ENCODE data around the gene TIPIN. TPM values are rescaled to one million over a fixed set of nuclear protein-coding genes. Genes with fewer than 3 reads are reported as not detected.
"Not testable (repeated sequence)": the region's sequence is repeated elsewhere in the genome, so short reads cannot be mapped to it uniquely, and the experiment has no call there.

TIPIN gene
- total RNA-seq, 1 donor from 2014 or later = 4.6 TPM

DNA sequence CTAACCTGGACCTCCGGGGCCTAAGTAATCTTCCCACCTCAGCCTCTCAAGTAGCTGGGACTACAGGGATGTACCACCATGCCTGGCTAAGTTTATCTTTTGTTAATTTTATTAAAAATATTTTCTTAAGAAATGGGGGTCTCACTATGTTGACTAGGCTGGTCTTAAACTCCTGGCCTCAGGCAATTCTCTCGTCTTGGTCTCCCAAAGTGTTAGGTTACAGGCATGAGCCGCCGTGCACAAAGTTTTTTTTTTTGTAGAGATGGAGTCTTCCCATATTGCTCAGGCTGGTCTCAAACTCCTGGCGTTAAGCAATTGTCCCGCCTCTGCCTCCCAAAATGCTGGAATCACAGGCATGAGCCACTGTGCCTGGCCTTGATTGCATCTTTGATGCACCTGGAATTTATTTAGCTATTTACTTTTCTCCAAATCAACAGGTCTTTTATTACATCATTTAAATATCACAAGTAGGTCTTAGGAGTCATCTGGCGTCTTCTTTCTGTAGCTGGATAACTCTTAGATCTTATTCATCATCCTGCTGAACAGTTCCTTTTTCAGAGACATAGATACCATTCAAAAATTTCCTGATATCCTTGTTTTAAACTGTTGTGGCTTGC is 22.4 kb upstream of the TIPIN start:
- Histone ChIP-seq H3K36me3 (no peaks in the 10 kb centered on the region), H3K9me3 (no peaks in the 10 kb centered on the region), H3K4me3 (no peak overlapping the region), H3K4me1 (no peaks in the 10 kb centered on the region), H3K27me3 (no peaks in the 10 kb centered on the region), H3K27ac (no peak overlapping the region)
- no peak for ATAC-seq
- no peak for DNase-seq
- intact Hi-C loops (cut with DNase I) = no loop called here
- TF ChIP-seq, protein P1, sequence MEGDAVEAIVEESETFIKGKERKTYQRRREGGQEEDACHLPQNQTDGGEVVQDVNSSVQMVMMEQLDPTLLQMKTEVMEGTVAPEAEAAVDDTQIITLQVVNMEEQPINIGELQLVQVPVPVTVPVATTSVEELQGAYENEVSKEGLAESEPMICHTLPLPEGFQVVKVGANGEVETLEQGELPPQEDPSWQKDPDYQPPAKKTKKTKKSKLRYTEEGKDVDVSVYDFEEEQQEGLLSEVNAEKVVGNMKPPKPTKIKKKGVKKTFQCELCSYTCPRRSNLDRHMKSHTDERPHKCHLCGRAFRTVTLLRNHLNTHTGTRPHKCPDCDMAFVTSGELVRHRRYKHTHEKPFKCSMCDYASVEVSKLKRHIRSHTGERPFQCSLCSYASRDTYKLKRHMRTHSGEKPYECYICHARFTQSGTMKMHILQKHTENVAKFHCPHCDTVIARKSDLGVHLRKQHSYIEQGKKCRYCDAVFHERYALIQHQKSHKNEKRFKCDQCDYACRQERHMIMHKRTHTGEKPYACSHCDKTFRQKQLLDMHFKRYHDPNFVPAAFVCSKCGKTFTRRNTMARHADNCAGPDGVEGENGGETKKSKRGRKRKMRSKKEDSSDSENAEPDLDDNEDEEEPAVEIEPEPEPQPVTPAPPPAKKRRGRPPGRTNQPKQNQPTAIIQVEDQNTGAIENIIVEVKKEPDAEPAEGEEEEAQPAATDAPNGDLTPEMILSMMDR (IDR thresholded peaks at IDR 0.05) = no peak

DNA sequence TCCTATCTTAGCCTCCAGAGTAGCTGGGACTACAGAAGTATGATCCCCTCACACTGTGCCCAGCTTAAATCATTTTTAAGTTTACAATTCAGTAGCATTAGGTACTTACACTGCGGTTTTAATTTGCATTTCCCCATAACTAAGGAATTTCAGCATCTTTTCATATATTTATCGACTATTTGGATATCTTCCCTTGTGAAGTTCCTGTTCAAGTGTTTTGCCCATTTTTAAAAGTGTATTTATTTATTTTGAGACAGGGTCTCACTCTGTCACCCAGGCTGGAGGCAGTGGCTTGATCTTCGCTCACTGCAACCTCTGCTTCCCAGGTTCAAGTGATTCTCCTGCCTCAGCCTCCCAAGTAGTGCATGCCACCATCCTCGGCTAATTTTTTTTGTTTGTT is 17.7 kb upstream of the TIPIN start:
- intact Hi-C loops (cut with DNase I) = no loop called here
- Histone ChIP-seq H3K27me3 (no peaks in the 10 kb centered on the region), H3K4me1 (peaks cover 13% of the 10 kb centered on the region), H3K27ac (no peak overlapping the region), H3K4me3 (no peak overlapping the region), H3K9me3 (no peaks in the 10 kb centered on the region), H3K36me3 (no peaks in the 10 kb centered on the region)
- TF ChIP-seq, protein P1 (IDR thresholded peaks at IDR 0.05) = no peak
- ATAC-seq (no peak), DNase-seq (no peak)

DNA sequence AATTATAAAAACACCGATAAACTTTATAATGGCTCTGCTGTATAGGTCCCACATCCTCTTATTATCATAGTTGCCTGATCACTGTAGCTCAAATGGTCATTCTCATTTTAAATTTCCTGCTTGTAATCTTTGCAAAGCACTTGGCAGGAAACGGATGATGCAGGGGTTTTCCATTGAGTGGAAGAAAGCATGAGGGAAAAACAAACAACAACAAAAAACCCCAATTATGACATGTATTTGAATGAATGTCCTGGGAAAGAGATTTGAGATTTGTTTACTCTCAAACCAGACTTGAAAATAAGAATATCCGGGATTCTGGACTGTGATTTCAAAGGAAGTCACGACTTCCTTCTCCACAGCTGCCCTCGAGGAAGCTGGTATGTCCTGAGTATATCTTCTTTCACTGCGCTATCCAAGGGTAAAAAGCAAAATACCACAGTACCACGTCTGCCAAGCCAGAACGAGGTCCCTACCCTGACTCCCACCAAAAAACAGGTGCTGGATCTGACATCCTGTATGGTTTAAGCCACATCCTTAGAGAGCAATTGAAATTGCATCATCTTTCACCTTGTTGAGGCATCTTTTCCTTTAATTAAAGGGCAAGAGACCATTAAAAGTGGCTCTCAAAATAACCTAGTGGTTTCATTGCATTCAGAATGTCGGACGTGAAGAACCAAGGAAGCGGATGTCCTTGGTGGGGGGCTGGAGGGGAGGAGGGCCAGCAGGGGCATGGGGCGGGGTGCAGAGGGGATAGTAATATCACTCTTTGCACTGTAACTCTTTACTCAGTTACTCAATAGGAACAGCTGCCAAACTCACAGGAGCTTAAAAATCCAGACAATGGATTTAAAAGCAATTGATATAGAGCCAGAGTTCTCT is 13.5 kb upstream of the TIPIN start:
- no peaks in the 10 kb centered on the region for H3K9me3 ChIP-seq
- no peaks in the 10 kb centered on the region for H3K27me3 ChIP-seq
- peak overlapping the region; percentile 46 for H3K4me3 ChIP-seq
- intact Hi-C loops (cut with DNase I) = no loop called here
- no peak for DNase-seq
- ATAC-seq = peak; percentile 61
- H3K27ac ChIP-seq = peak overlapping the region; percentile 81
- TF ChIP-seq, protein P1 (IDR thresholded peaks at IDR 0.05) = no peak
- no peaks in the 10 kb centered on the region for H3K36me3 ChIP-seq
- peaks cover 13% of the 10 kb centered on the region for H3K4me1 ChIP-seq

DNA sequence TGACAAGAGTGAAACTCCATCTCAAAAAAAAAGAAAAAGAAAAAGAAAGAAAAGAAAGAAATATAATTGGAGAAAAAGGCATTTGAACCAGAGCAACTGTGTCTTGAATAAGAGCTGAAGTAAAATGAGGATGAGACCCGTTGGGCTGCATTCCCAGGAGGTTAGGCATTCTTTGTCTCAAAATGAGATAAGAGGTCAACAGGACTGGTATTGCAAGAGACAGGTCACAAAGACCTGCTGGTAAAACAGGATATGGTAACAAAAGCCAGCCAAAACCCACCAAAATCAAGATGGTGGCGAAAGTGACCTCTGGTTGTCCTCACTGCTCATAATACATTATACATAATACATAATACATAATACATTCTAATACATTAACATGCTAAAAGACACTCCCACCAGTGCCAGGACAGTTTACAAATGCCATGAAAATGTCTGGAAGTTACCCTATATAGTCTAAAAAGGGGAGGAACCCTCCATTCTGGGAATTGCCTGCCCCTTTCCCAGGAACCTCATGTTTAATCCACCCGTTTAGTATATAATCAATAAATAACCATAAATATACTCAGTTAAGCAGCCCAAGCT is 8.6 kb upstream of the TIPIN start:
- H3K36me3 ChIP-seq = no peaks in the 10 kb centered on the region
- ATAC-seq (no peak), DNase-seq (no peak)
- intact Hi-C loops (cut with DNase I) = no loop called here
- no peaks in the 10 kb centered on the region for H3K9me3 ChIP-seq
- H3K27me3 ChIP-seq = no peaks in the 10 kb centered on the region
- TF ChIP-seq, protein P1 (IDR thresholded peaks at IDR 0.05) = no peak
- H3K27ac ChIP-seq = no peak overlapping the region
- peaks cover 6% of the 10 kb centered on the region for H3K4me1 ChIP-seq
- H3K4me3 ChIP-seq = no peak overlapping the region

DNA sequence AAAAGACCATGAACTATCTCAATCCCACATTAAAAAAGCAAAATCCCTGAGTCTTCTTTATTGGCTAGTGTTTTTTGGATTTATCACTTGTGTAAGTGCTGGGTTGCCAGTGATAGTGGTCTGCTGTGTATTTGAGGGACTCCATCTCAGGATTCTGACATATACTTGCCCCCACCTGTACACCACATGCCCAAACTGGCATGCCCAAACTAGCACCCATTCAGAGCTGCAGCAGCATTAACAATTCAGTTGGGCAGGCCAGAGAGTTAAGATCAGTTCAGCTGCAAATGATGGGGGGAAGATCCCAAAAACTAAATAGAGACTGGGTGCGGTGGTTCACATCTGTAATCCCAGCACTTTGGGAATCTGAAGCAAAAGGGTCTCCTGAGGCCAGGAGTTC is 6.3 kb upstream of the TIPIN start:
- intact Hi-C loops (cut with DNase I) = no loop called here
- Histone ChIP-seq H3K4me1 (no peaks in the 10 kb centered on the region), H3K27ac (no peak overlapping the region), H3K27me3 (no peaks in the 10 kb centered on the region), H3K4me3 (no peak overlapping the region), H3K36me3 (no peaks in the 10 kb centered on the region), H3K9me3 (no peaks in the 10 kb centered on the region)
- ATAC-seq (no peak), DNase-seq (no peak)
- TF ChIP-seq, protein P1 (IDR thresholded peaks at IDR 0.05) = no peak

DNA sequence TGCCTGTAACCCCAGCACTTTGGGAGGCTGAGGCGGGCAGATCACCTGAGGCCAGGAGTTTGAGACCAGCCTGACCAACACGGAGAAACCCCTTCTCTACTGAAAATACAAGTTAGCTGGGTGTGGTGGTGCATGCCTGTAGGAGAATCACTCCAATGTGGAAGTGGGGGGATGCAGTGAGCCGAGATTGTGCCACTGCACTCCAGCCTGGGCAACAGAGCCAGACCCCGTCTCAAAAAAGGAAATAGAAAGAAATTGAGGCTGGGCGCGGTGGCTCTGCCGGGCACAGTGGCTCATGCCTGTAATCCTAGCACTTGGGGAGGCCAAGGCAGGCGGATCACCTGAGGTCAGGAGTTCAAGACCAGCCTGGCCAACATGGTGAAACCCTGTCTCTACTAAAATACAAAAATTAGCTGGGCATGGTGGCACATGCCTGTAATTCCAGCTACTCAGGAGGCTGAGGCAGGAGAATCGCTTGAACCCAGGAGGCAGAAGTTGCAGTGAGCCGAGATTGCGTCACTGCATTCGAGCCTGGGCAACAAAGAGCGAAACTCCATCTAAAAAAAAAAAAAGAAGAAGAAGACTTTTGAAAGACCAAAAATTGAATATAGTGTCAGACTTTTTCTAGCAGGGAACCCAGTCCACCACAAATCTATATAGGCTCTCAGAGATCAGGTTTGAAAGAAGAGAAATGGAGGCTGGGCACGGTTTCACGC is 5.4 kb upstream of the TIPIN start:
- H3K9me3 ChIP-seq; H3K27me3 ChIP-seq; H3K4me1 ChIP-seq; intact Hi-C loops (cut with DNase I); H3K27ac ChIP-seq; ATAC-seq; H3K4me3 ChIP-seq; DNase-seq; H3K36me3 ChIP-seq: not testable (repeated sequence)

All from upper lobe of right lung (tissue), 1 donor.